HL-60 (cell line): ENCODE measurements around the gene WDR27.

Source experiments
- DNase-seq, 2 experiments: peaks; one replicate each; pipeline ENCODE4 v3.0.0-alpha.2; 2010 to 2020; ENCODE audit warnings: low read depth in 1 of 2, low spot score in 1 of 2
- H3K27ac ChIP-seq: fragments of 250-450 bp; sonication (Bioruptor Pico); replicated peaks from 2 replicates; pipeline ENCODE4 v1.5.1; 2020; ENCODE audit warnings: mild to moderate bottlenecking, moderate library complexity
- H3K27me3 ChIP-seq: fragments of 250-450 bp; sonication (Bioruptor Pico); 2 replicates; pipeline ENCODE4 v1.5.1; 2021; ENCODE audit warnings: mild to moderate bottlenecking, moderate library complexity; ENCODE audit not compliant: insufficient read depth, poor library complexity, severe bottlenecking
- H3K4me3 ChIP-seq: replicated peaks from 2 replicates; pipeline ENCODE4 v1.5.1; 2011; ENCODE audit warnings: mild to moderate bottlenecking, control low read depth, low read length; ENCODE audit not compliant: insufficient read depth
- CTCF ChIP-seq: IDR thresholded peaks from one replicate; pipeline ENCODE4 v1.5.1; 2011; ENCODE audit warnings: low read length, control low read depth, inconsistent platforms; ENCODE audit not compliant: insufficient read depth
- GABPA ChIP-seq: IDR thresholded peaks from 2 replicates; pipeline ENCODE4 v1.6.1; 2012; ENCODE audit warnings: low read depth
- POLR2AphosphoS5 ChIP-seq: IDR thresholded peaks from 2 replicates; pipeline ENCODE4 v1.6.1; 2012; ENCODE audit warnings: low read depth
- REST ChIP-seq: IDR thresholded peaks from 2 replicates; pipeline ENCODE4 v1.6.1; 2012; ENCODE audit warnings: low read depth; ENCODE audit not compliant: insufficient replicate concordance
- SPI1 ChIP-seq: IDR thresholded peaks from 2 replicates; pipeline ENCODE4 v1.6.1; 2012; ENCODE audit warnings: low read depth, mild to moderate bottlenecking, borderline replicate concordance

The WDR27 gene

GRCh38 chr6:169695131-169695530 lies 6.7 kb downstream of the WDR27 start:
- Histone ChIP-seq H3K27me3 (no peaks in the 10 kb centered on the region), H3K27ac (no peak overlapping the region), H3K4me3 (no peak overlapping the region)
- no peak for DNase-seq
- no peak for TF ChIP-seq GABPA
- no peak for TF ChIP-seq CTCF
- TF ChIP-seq POLR2AphosphoS5, result no peak
- TF ChIP-seq REST, result no peak
- no peak for TF ChIP-seq SPI1

GRCh38 chr6:169692516-169692915 lies 9.3 kb downstream of the WDR27 start:
- DNase-seq, result no peak
- Histone ChIP-seq H3K4me3 (no peak overlapping the region), H3K27me3 (no peaks in the 10 kb centered on the region)

GRCh38 chr6:169691260-169691659 lies 10.6 kb downstream of the WDR27 start:
- DNase-seq, result no peak
- TF ChIP-seq GABPA, result no peak
- no peak for TF ChIP-seq POLR2AphosphoS5
- no peak for TF ChIP-seq CTCF
- no peak for TF ChIP-seq REST
- no peak for TF ChIP-seq SPI1
- no peak overlapping the region for H3K27ac ChIP-seq
- no peaks in the 10 kb centered on the region for H3K27me3 ChIP-seq
- no peak overlapping the region for H3K4me3 ChIP-seq

More at GRCh38 chr6:169692516-169692915, 9.3 kb downstream of the WDR27 start:
- TF ChIP-seq REST (no peak), SPI1 (no peak), CTCF (no peak), GABPA (no peak), POLR2AphosphoS5 (no peak)
- H3K27ac ChIP-seq, result no peak overlapping the region
